GM19395 (cell line): ENCODE data around the gene GLI3.

ENCODE experiments used
- ATAC-seq: cut with Tn5 transposase; IDR thresholded peaks from one replicate; pipeline ENCODE4 v1.9.1; 2021; ENCODE audit warnings: mild to moderate bottlenecking, moderate library complexity; ENCODE audit not compliant: unreplicated experiment

Gene GLI3

GRCh38 chr7:42011846-42012245, 225.2 kb downstream of the GLI3 start:
- no peak for ATAC-seq

DNA sequence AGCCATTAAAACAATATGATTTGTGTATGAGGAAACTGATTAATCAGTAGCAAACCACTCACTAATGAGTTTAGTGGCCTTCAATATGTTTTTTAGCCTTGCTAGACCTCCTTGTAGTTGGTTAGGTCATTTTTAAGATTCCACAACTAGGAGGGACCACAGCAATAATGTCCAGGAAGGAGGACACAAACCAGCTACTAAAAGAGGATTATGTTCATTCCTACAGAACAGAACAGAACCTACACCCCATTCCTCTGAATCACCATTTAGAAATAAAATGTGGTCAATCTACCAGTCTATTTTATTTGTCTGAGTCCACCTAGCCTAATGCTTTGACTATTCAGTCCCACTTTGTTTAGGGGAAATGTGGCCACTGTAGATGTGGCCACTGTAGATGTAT, 226.3 kb downstream of the GLI3 start:
- ATAC-seq = no peak

DNA sequence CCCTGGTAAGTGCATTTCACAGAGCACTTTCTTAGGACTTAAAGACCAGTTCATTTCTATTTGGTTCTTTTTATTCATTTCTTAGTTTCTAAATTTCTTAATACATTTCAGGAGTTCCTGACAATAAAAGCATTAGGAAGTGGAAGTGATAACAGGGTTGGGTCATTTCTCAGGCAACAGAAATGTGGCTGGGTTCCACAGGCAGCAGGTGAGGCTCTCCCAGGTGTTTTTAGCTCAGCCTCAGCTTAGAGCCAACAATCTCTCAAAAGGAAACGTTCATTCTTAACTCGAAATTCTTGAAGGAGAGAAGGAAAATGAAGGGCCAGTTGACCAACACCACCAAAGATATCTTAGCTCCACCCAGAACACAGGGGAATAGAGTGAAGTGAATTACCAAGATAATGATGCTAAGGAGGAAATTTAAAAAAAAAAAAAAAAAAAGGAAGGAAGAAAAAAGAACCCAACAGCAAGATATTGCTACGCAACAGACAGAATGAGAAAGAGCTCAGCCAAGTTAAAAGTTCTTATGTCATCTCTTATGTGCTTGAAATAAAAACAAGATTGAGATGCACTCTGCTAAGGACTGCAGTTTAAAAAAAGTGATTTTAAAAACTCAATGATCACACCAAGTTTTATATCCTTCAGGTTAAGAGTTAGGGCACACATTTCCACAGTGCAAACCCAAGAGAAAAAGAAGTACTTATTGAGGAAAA, 230.1 kb downstream of the GLI3 start:
- no peak for ATAC-seq

- ATAC-seq = no peak
These were observed 234.4 kb downstream of the GLI3 start for GRCh38 chr7:42002654-42003053.

DNA sequence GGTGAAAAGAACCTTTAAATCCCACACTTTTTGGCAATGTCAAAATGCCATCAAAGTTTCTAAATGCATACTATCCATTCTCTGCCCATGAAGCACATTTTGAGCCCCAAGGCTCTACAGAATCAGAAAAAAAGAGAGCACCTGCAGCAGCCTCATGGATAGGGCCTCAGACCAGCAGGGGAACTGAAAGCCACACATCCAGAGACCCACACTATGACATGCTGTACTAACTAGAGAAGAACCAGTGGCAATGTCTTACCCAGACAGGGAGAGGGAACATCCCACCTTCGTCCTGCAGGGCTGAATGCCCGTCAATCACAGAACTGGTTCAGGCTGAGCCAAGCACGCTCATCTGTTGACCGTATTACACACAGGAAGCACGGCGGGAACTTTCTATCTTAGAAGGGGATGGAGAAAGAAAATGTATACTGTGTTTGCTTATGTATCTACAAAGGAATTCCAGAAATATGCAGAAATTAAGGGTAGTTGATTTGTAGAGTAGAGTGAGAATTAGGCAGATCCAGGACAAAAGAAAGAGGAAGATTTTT, 237.2 kb downstream of the GLI3 start:
- ATAC-seq = no peak

DNA sequence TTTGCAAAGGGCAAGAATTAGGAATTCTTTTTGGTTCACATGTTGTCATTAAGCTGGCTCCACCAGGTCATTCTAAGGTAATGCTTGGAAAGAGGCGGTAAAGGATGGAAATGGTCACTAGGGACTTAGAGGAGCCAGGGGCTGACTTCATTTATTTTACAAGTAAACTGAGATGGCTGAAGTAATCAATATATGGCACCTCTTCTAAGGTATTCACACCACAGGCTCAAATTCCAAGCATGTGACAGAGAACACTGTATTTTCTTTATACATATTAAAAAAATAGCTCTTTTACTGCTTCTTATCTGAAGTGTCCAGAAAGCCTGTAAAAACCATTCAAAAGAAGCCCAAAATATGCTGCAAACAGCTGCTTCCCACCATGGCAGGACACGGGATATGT, 239.0 kb downstream of the GLI3 start:
- ATAC-seq = no peak

- ATAC-seq = no peak
These were observed 239.9 kb downstream of the GLI3 start for GRCh38 chr7:41997151-41997550.

- ATAC-seq = no peak
These were observed 240.5 kb downstream of the GLI3 start for GRCh38 chr7:41996381-41997035.

- ATAC-seq = no peak
These were observed 241.3 kb downstream of the GLI3 start for GRCh38 chr7:41995632-41996271.

DNA sequence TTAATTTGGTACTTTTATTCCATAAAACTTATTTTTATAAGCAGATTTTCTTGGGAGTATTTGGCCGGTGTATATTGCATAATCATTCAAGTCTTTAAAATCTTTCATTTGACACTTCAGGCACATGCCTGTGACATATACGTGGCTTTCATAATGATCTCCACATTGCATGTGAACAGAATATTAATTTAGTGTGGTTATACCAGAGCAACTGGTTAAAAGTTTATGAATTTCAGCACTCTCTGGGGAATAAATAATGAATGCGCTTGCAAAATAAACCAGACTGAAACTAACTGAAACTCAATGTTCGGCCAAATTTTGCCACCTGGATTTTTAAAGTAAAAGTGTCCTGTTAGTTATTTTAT, 242.3 kb downstream of the GLI3 start:
- no peak for ATAC-seq

DNA sequence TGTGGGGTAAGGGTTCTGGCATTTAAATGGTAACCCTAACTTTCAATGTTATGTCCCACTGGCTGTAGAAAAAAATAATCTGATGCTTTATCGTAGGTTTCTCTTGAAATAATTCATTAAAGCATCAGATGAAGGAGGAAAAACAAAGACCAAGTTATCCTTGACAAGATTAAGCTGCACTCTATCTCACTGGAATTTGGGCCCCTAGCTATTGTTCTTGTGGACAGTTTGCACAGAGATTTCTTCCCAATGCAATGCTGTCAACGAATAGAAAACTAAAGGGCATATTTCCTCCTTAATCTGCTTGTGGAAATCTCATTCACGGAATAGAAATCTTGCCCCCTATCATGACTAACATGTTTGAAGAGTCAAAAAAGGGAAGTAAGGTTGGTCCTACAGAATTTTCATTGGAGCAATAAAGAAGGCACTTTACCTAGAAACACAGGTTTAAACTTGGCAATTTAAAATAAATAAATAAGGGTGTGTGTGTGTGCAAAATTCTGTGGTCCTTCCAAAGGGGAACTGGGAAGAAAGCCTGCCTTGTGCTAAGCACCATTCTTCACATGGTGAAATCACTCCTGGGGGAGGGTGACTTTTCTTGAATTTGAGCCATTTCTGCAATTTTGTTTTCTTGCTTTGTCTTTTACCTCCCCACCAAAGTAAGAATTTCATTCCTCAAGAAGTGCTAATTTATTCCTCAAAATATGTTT, 242.8 kb downstream of the GLI3 start:
- no peak for ATAC-seq

- ATAC-seq = no peak
These were observed 243.8 kb downstream of the GLI3 start for GRCh38 chr7:41992881-41993867.

DNA sequence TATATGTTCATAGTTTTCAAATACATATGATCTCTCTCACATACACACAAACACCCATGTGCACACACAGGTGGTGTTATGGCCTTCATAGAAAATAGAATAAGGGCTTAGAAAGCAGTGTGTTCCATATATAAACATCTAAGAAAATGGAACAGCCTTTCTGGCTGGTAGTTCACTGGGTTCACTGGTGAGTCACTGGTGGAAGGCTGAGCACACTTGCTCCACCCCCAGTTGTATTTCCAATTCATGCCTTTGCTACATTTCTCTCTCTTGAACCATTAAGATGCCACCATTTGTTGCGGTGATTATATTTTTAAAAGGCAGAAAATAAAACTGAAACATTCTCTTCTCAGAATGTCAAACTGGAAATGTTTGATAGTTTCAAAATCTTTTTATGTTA, 252.1 kb downstream of the GLI3 start:
- ATAC-seq = no peak

- no peak for ATAC-seq
These were observed 255.7 kb downstream of the GLI3 start for GRCh38 chr7:41981046-41982040.

- peak; percentile 60 for ATAC-seq
These were observed 257.1 kb downstream of the GLI3 start for GRCh38 chr7:41979834-41980307.

GRCh38 chr7:41978858-41979257, 258.2 kb downstream of the GLI3 start:
- no peak for ATAC-seq

- ATAC-seq = no peak
These were observed 259.3 kb downstream of the GLI3 start for GRCh38 chr7:41977661-41978060.

DNA sequence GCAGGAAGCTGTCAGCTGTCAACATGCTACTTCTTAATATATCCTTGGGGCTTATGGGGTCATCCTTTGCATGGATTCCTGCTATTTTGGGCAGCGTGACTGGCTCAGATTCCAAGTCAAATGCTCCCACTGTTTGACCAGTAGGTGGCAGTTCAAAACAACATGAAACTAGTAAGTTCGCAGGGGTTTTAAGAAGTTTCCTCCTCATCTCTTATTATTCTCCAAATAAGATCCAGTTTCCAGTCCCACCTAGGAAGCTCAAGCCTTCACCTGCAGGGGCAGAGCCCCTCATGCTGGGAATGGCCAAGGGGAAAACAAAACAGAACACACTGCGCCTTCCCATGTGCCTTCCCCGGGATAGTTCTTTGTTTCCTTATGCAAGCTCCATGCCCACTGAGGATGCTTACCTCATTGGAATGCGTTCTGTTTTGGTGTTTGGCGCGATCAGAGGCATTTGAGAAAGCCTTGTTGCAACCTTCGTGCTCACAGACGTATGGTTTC, 259.8 kb downstream of the GLI3 start:
- ATAC-seq = no peak

DNA sequence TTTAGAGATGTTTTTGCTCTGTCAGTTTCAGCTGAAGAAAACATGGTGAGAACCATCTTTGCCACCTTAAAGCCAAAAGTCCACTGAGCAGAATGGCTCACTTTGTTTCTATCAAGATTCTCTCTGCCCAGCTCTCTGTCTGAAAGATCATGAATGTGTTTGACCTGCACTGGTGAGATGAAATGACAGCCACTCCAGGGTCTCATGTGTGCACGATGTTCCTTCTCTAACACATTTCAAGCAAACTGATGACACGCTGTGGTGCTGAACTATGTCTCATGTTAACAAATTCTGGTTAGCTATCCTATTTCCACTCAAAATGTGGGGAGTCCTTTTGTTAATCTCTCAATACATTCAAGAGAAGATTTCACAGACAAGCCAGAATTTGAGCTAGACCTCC, 260.6 kb downstream of the GLI3 start:
- ATAC-seq = no peak
